Omental fat pad (tissue), 4 donors: Measurements from ENCODE around the gene FSTL5. TPM values are rescaled to one million over a fixed set of nuclear protein-coding genes. Genes with fewer than 3 reads are reported as not detected.

ENCODE experiments used
- ATAC-seq: fragments of 150-250 bp; one replicate; pipeline ENCODE4 v1.9.1; 2016; ENCODE audit warnings: mild to moderate bottlenecking, moderate library complexity; ENCODE audit not compliant: low FRiP score
- DNase-seq: peaks from one replicate; pipeline ENCODE4 v3.0.0-alpha.2; 2019; ENCODE audit warnings: low spot score
- total RNA-seq, 4 donors: library from RNA; depleted of rRNA; stranded (reverse); fragments of >200 nt; gene quantifications; one replicate each; pipeline ENCODE4 v1.1.0, GENCODE V29; 2016
- TF ChIP-seq, protein P1 (sequence below), 3 donors: fragments of 450-650 bp; IDR thresholded peaks; one replicate each; pipeline ENCODE4 v1.5.1; 2016 to 2017; ENCODE audit warnings: antibody characterized with exemption in 3 of 3, mild to moderate bottlenecking in 3 of 3, moderate library complexity in 2 of 3

The FSTL5 gene
- total RNA-seq, 4 donors from 2014 or later = not detected

- ATAC-seq = no peak
Observed at GRCh38 chr4:161342881-161343568, 820.8 kb downstream of the FSTL5 start.

GRCh38 chr4:161336621-161337020 lies 827.2 kb downstream of the FSTL5 start:
- no peak for DNase-seq
- TF ChIP-seq, protein P1, sequence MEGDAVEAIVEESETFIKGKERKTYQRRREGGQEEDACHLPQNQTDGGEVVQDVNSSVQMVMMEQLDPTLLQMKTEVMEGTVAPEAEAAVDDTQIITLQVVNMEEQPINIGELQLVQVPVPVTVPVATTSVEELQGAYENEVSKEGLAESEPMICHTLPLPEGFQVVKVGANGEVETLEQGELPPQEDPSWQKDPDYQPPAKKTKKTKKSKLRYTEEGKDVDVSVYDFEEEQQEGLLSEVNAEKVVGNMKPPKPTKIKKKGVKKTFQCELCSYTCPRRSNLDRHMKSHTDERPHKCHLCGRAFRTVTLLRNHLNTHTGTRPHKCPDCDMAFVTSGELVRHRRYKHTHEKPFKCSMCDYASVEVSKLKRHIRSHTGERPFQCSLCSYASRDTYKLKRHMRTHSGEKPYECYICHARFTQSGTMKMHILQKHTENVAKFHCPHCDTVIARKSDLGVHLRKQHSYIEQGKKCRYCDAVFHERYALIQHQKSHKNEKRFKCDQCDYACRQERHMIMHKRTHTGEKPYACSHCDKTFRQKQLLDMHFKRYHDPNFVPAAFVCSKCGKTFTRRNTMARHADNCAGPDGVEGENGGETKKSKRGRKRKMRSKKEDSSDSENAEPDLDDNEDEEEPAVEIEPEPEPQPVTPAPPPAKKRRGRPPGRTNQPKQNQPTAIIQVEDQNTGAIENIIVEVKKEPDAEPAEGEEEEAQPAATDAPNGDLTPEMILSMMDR (IDR thresholded peaks at IDR 0.05) = no peak
- ATAC-seq = no peak

More at GRCh38 chr4:161342881-161343568, 820.8 kb downstream of the FSTL5 start:
- TF ChIP-seq, protein P1 (IDR thresholded peaks at IDR 0.05) = no peak
- no peak for DNase-seq

DNA sequence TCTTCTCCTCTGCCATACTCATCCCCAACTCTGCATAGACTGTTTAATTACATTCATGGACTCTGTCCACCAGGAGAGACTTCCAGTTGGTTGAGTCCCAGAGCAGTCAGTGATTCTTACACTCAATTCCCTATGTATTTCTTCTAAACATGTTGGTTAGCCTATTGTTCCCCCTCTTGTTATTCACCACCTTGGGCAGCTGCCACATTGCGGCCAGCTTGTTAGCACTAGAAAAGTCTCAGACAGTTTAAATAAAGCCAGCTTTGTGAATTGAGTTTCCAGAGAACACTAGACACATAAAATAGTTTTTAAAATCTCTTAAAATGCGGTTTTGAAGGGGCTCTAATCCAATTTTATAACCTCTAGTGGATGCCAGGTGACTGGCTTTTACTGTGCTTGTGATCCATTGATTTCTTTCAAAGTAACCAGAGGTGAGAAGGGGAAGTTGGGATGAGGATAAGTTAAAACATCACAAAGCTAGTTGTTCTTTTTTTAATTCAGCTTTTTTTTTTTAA lies 827.7 kb downstream of the FSTL5 start:
- ATAC-seq (no peak), DNase-seq (no peak)
- TF ChIP-seq, protein P1 (IDR thresholded peaks at IDR 0.05) = no peak
